ENCODE data around the gene TAF4.

Gene TAF4

DNA sequence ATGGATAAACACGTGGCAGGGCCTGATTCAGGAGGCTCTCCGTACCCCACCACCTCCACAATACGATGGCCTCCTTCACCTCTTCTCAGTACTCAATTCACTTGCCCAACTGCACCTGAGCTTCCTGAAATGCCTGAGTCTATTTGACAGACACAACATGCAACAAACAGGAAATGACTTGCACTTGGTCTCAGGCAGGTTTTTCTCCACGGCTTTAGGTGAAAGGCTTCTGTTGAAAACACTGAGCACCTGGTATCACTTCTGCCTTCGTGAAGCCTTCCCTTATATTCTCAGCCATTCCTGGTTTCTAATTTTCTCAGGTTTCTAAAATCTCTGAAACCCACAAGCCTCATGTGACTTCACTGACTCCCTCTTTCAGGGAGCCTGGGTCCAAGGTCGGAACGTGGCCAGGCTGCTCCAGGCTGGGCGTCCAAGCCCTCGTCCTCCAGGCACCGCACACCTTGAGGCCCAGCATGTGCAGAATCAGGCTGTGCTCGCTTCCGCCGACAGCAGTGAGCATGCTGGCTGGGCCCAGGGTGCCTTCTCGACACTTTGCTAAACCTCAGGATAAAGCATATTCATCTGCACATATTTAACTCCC is 34.7 kb downstream of the TAF4 start:
- TF ChIP-seq ZNF596 (tag by site-specific recombination; IDR thresholded peaks at IDR 0.05) = no peak
- TF ChIP-seq ZIC2 (tag by site-specific recombination; IDR thresholded peaks at IDR 0.05) = peak; percentile 40
- no peak overlapping the region for H3K4me3 ChIP-seq (ENCODE audit: low read depth, low read length)
- no peaks in the 10 kb centered on the region for H3K36me3 ChIP-seq (ENCODE audit: control insufficient read depth in 2 of 2, insufficient read depth in 1 of 2, low read length in 2 of 2)
- peaks cover 5% of the 10 kb centered on the region for H3K4me1 ChIP-seq (ENCODE audit: control insufficient read depth, insufficient read depth, low read length)
- POLR2A ChIA-PET = no interaction called here
- CTCF ChIA-PET = no interaction called here
- H3K9me3 ChIP-seq (ENCODE audit: control insufficient read depth, insufficient read depth, low read depth, low read length) = no peaks in the 10 kb centered on the region
- no peak overlapping the region for H3K27ac ChIP-seq (ENCODE audit: extremely low read depth, low read depth, low read length)

DNA sequence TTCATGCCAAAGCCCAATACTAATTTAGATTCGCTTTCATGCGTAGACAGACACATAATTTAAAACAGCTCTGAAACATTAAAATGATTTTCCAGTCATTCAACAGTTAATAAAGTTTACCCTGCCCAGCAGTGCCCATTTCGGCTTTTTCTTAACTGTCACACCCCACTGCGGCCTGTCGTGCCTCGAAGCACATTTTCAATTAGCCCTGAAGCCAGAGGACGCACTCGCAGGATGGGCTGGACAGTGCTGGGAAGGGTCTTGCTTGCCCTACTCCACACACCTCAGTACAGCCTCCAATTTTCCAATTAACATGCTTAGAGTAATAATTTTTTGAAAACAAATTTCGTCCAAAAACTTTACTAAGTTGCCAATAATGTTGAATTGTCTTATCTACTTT is 35.3 kb downstream of the TAF4 start:
- H3K27ac ChIP-seq (ENCODE audit: extremely low read depth, low read depth, low read length) = no peak overlapping the region
- H3K9me3 ChIP-seq (ENCODE audit: control insufficient read depth, insufficient read depth, low read depth, low read length) = no peaks in the 10 kb centered on the region
- no peaks in the 10 kb centered on the region for H3K36me3 ChIP-seq (ENCODE audit: control insufficient read depth in 2 of 2, insufficient read depth in 1 of 2, low read length in 2 of 2)
- H3K4me1 ChIP-seq (ENCODE audit: control insufficient read depth, insufficient read depth, low read length) = peaks cover 5% of the 10 kb centered on the region
- ChIA-PET CTCF (no interaction called here), POLR2A (no interaction called here)
- no peak overlapping the region for H3K4me3 ChIP-seq (ENCODE audit: low read depth, low read length)
- TF ChIP-seq, protein P1, sequence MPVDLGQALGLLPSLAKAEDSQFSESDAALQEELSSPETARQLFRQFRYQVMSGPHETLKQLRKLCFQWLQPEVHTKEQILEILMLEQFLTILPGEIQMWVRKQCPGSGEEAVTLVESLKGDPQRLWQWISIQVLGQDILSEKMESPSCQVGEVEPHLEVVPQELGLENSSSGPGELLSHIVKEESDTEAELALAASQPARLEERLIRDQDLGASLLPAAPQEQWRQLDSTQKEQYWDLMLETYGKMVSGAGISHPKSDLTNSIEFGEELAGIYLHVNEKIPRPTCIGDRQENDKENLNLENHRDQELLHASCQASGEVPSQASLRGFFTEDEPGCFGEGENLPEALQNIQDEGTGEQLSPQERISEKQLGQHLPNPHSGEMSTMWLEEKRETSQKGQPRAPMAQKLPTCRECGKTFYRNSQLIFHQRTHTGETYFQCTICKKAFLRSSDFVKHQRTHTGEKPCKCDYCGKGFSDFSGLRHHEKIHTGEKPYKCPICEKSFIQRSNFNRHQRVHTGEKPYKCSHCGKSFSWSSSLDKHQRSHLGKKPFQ (tag by site-specific recombination; IDR thresholded peaks at IDR 0.05) = no peak
- TF ChIP-seq, protein P2, sequence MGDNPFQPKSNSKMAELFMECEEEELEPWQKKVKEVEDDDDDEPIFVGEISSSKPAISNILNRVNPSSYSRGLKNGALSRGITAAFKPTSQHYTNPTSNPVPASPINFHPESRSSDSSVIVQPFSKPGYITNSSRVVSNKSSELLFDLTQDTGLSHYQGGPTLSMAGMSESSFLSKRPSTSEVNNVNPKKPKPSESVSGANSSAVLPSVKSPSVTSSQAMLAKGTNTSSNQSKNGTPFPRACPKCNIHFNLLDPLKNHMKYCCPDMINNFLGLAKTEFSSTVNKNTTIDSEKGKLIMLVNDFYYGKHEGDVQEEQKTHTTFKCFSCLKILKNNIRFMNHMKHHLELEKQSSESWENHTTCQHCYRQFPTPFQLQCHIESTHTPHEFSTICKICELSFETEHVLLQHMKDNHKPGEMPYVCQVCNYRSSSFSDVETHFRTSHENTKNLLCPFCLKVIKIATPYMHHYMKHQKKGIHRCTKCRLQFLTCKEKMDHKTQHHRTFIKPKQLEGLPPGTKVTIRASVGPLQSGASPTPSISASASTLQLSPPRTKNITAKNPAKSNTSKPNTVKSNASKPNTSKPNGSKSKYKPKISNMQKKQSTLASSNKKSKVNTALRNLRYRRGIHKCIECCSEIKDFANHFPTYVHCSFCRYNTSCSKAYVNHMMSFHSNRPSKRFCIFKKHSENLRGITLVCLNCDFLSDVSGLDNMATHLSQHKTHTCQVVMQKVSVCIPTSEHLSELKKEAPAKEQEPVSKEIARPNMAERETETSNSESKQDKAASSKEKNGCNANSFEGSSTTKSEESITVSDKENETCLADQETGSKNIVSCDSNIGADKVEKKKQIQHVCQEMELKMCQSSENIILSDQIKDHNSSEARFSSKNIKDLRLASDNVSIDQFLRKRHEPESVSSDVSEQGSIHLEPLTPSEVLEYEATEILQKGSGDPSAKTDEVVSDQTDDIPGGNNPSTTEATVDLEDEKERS (tag by site-specific recombination; IDR thresholded peaks at IDR 0.05) = no peak
- TF ChIP-seq ZNF175 (tag by site-specific recombination; IDR thresholded peaks at IDR 0.05) = no peak
- TF ChIP-seq ZNF555 (tag by site-specific recombination; conservative IDR thresholded peaks at IDR 0.05) = no peak
- TF ChIP-seq ZNF654 (tag by site-specific recombination; IDR thresholded peaks at IDR 0.05; ENCODE audit: low read depth) = no peak
- no peak for TF ChIP-seq HOXC10 (CRISPR knock-in tag; IDR thresholded peaks at IDR 0.05)
- TF ChIP-seq ZNF146 (tag by site-specific recombination; IDR thresholded peaks at IDR 0.05) = no peak
- TF ChIP-seq, protein P3, sequence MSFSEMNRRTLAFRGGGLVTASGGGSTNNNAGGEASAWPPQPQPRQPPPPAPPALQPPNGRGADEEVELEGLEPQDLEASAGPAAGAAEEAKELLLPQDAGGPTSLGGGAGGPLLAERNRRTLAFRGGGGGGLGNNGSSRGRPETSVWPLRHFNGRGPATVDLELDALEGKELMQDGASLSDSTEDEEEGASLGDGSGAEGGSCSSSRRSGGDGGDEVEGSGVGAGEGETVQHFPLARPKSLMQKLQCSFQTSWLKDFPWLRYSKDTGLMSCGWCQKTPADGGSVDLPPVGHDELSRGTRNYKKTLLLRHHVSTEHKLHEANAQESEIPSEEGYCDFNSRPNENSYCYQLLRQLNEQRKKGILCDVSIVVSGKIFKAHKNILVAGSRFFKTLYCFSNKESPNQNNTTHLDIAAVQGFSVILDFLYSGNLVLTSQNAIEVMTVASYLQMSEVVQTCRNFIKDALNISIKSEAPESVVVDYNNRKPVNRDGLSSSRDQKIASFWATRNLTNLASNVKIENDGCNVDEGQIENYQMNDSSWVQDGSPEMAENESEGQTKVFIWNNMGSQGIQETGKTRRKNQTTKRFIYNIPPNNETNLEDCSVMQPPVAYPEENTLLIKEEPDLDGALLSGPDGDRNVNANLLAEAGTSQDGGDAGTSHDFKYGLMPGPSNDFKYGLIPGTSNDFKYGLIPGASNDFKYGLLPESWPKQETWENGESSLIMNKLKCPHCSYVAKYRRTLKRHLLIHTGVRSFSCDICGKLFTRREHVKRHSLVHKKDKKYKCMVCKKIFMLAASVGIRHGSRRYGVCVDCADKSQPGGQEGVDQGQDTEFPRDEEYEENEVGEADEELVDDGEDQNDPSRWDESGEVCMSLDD (tag by site-specific recombination; IDR thresholded peaks at IDR 0.05) = no peak
- TF ChIP-seq ZNF2 (tag by site-specific recombination; IDR thresholded peaks at IDR 0.05) = no peak
- TF ChIP-seq ZBTB8A (tag by site-specific recombination; IDR thresholded peaks at IDR 0.05) = no peak
- no peak for TF ChIP-seq ZNF626 (tag by site-specific recombination; IDR thresholded peaks at IDR 0.05)
- no peak for TF ChIP-seq KLF9 (tag by site-specific recombination; IDR thresholded peaks at IDR 0.05; ENCODE audit: low read depth)
- TF ChIP-seq GLI4 (tag by site-specific recombination; IDR thresholded peaks at IDR 0.05) = no peak
- TF ChIP-seq, protein P4, sequence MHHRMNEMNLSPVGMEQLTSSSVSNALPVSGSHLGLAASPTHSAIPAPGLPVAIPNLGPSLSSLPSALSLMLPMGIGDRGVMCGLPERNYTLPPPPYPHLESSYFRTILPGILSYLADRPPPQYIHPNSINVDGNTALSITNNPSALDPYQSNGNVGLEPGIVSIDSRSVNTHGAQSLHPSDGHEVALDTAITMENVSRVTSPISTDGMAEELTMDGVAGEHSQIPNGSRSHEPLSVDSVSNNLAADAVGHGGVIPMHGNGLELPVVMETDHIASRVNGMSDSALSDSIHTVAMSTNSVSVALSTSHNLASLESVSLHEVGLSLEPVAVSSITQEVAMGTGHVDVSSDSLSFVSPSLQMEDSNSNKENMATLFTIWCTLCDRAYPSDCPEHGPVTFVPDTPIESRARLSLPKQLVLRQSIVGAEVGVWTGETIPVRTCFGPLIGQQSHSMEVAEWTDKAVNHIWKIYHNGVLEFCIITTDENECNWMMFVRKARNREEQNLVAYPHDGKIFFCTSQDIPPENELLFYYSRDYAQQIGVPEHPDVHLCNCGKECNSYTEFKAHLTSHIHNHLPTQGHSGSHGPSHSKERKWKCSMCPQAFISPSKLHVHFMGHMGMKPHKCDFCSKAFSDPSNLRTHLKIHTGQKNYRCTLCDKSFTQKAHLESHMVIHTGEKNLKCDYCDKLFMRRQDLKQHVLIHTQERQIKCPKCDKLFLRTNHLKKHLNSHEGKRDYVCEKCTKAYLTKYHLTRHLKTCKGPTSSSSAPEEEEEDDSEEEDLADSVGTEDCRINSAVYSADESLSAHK (tag by site-specific recombination; IDR thresholded peaks at IDR 0.05) = no peak
- no peak for TF ChIP-seq ZNF76 (tag by site-specific recombination; IDR thresholded peaks at IDR 0.05; ENCODE audit: borderline replicate concordance, low read depth)
- no peak for TF ChIP-seq SP3 (tag by site-specific recombination; IDR thresholded peaks at IDR 0.05)
- TF ChIP-seq ZNF600 (tag by site-specific recombination; IDR thresholded peaks at IDR 0.05) = no peak
- no peak for TF ChIP-seq OSR2 (tag by site-specific recombination; IDR thresholded peaks at IDR 0.05)

All from HEK293 (cell line).